Measurements from ENCODE around the gene SRM.
"Not testable (repeated sequence)": the region's sequence is repeated elsewhere in the genome, so short reads cannot be mapped to it uniquely, and the experiment has no call there.

The SRM gene

DNA sequence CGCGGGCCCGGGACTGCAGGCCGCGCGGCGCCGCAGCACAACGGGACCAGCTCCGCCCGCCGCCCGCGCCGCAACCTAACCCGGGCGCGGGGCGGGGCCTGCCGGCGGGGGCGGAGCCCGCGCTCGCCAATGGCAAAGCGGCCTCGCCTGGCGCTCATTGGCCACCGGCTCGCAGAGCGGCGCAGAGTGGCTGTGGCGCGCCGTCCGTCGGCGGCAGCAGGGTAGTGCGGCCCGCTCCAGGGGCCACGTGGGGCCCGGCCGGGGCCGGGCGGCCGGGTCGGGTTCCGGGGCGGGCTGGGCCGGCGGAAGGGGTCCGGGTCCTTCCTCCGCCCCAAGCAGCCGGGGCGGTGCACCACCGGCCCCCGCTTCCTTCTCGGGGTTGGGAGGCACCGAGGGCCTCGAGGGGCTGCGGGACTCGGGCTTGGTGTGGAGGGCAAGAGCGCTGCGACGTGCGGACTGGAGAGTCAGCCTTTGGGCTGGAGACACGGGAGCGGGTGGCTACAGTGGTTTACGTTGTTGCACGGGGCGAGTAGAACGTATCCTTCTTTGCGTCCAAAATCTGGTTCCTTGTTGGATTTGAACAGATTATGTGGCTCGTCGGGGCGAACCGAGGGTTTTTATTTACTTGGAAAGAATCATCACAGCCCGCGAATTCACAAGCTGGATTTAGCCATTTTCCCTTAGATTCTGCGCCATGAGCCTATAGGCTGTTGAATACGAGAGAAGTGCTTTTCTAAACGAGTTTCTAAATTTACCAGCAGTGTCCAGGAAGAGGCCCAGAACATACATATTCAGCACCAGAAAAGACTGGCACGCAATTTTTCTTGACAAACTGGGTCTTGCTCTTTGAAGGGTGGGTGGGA is at the start of gene SRM:
Gene SRM, minus strand, starts transcription at position 51 of the 863 bp plus-strand sequence. CDS start 75 bp downstream, outside the sequence.
- peak; percentile 94 for DNase-seq (ENCODE audit: low spot score)

DNA sequence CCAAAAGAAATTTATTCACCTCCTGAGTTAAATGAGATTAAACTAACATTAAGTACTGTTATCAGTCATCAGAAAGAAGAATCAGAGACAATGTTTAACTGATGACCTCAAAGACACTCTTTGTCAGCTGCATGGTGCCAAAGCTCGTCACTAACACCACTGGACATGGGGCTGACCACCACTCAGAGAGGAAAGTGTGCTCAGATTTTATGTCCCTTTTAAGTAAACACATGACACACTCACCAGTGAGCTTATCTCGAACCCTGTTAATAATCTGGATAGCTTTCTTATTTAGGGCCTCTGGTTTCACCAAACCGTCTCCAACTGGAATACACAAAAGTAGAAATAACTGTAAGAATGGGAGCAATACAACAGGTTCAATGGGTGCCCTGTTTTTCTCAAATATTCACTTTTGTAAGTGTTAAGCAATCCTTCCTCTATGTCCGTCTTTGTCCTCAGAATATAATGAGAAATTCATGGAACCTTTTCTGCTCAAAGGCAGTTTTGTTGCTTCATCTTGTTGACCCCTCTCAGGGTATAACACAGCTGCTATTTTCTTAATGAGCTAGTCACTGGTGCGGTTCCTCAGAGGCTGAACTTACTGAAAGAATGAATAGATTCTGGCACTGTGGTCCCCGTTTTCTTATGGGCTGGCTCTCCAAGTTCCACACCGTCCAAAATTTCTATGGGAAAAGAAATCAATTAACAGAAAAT is 49.4 kb upstream of the SRM start:
- DNase-seq (ENCODE audit: low spot score): no peak

DNA sequence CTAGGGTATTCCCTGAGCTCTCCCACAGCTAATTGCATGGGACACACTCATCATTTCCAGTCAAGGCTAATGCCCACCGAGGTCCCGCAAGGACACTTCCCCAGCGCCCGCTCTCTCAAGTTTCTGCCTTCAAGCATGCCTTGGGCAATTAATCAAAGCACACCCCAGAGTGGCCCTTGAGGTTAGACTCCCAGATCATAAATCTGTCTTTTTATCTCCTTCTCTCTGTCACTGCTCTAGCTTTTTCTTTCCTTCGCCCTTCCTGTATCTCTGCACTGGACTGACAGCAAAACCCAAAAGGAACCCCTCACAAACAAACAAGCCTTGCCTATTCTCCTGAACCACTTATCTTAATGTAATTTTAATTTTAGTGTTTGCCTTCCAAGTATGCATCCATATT is 47.8 kb upstream of the SRM start:
- DNase-seq (ENCODE audit: low spot score): no peak

DNA sequence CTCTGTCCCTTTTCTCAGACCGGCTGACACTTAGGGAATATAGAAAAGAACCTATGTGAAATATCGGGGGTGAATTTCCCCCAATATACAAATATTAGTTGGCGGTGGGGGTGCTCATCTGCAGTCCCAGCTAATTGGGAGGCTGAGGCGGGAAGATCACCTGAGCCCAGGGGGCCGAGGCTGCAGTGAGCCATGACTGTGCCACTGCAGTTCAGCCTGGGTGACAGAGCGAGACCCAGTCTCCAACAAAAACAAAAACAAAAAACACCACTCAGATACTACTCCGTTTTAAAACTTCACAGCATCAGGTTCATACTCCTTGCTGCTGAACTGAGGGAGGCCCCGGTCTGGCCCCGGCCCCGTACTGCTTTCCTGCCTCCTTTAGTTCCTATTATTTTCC is 45.8 kb upstream of the SRM start:
- no peak for DNase-seq (ENCODE audit: low spot score)

DNA sequence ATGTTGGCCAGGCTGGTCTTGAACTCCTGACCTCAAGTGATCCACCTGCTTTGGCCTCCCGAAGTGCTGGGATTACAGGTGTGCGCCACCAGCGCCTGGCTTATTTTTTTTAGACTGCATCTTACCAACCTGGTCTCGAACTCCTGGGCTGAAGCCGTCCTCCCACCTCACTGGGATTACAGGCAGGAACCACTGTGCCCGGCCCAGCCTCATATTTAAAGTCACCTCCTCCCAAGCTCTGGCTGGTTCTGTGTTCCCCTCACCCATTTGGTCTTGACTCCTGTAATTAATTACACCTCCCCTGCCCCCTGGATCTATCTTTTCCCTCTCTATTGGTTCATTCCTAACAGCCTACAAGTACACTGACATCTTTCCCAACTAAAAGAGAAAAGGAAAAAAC is 41.5 kb upstream of the SRM start:
- no peak for DNase-seq (ENCODE audit: low spot score)

DNA sequence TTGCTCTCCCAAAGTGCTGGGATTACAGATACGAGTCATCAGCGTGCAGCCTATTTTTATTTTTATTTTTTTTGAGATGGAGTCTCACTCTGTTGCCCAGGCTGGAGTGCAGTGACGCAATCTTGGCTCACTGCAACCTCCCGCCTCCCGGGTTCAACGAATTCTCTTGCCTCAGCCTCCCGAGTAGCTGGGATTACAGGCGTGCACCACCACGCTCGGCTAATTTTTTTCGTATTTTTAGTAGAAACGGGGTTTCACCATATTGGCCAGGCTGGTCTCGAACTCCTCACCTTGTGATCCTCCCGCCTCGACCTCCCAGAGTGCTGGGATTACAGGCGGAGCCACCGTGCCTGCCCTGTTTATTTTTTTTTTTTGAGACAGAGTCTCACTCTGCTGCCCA is 41.0 kb upstream of the SRM start:
- not testable (repeated sequence) for DNase-seq (ENCODE audit: low spot score)

DNA sequence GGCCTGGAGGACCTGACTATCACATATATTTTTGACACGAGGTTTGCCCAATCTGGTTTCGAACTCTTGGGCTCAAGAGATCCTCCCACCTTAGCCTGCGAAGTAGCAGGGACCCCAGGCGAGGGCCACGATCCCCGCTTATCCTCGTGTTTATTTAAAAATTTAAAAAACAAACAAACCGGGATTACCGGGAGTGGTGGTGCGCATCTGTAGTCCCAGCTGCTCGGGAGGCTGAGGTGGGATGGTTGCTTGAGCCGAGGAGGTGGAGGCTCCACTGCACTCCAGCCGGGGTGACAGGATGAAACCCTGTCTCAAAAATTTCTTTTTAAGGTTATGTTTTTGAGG is 40.3 kb upstream of the SRM start:
- DNase-seq (ENCODE audit: low spot score): no peak

DNA sequence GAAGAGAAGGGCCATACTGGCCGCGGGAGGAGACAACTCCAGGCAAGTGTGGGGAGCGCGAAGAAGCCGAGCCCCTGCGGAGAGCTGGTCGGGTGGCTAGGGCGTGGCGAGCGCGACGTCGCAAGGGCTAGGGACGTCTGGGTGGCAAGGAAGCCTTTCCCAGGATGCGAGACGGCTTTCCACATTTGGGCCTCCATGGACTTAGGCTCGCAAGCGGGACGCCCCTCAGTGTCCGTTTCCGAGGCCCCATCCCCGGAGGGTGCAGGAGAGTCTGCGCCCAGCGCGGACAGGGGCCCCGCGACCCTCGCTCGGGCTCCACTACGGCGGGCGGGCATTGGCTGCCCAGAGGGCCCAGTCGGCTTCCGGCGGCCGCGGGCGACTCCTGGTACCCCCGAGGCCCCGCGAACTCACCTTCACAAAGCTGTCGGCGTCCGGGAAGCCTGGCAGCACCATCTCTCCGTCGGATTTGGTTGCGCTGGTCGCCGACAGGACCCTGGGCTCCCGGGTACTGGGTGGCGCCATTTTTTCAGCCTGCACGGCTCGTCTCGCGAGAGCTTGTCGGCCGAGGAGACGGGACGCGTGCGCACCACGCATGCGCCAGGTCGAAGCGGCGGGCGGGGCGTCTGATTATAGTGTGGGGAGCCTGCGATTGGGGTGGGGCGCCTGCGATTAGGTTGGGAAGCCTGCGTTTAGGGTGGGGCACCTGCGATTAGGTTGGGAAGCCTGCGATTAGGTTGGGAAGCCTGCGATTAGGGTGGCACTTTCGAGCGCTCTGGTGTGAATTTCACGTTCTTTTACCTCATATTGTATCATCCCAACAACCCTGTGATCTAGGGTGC is 39.7 kb upstream of the SRM start, which contains the start of gene EXOSC10:
Gene EXOSC10, minus strand, starts transcription at position 560 of the 839 bp plus-strand sequence. Its CDS starts 38 bp downstream, at position 522.
- peak; percentile 91 for DNase-seq (ENCODE audit: low spot score)

DNA sequence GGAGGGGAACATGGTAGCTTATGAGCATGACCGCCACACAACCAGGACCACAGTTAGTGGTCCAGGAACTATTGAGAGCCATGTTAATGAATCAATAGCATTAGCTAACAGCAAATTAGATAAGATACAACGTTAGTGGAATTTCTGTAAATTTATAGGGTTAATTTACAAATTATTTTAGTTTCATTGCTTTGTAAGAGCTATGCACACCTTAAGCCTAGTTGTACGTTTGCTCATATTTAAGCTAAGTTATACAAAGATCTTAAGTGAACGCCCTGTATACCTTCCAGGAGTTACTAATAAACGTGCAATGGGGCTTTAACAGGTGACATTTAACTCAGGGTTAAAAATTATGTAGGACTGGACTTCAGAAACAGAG is 39.1 kb upstream of the SRM start:
- peak; percentile 2 for DNase-seq (ENCODE audit: low spot score)

DNA sequence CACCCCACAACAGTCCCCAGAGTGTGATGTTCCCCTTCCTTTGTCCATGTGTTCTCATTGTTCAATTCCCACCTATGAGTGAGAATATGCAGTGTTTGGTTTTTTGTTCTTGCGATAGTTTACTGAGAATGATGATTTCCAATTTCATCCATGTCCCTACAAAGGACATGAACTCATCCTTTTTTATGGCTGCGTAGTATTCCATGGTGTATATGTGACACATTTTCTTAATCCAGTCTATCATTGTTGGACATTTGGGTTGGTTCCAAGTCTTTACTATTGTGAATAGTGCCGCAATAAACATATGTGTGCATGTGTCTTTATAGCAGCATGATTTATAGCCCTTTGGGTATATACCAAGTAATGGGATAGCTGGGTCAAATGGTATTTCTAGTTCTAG is 24.0 kb upstream of the SRM start:
- not testable (repeated sequence) for DNase-seq (ENCODE audit: low spot score)

DNA sequence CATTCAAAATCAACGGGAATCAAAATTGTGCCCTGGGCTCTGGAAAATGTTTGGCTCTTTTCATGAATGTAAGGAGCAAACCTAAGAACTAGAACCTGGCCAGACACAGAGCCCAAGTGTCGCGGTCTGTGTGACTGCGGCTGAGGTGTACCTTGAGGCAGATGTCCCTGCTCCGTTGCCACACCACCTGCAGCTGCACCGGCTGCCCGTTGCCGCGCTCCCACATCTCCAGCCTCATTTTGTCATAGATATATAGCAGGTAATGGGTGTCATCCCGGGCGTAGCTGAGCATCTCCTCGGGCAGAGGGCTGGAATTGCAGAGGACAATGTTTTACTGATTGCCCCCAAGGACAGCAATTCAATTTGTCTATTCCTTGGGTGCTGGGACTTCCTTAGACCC is 21.1 kb upstream of the SRM start:
- no peak for DNase-seq (ENCODE audit: low spot score)

DNA sequence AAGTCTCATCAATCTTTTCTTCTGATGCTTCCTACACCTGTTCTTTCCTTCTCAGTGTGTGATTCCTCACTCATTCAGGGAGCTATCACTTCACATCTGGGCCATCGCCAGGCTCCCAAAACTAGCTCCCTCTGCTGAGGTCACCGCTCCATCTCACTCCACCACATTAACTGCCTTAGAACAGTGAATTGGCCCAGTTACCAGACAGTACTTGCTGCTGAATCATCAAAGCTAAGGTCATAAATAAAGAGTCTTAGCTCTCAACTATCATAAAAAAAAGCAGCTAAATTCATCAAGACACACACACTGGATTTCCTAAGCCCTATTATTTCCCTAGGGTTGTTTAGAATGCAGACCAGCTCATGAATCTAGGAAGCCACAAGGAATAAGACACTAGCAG is 18.8 kb upstream of the SRM start:
- no peak for DNase-seq (ENCODE audit: low spot score)

DNA sequence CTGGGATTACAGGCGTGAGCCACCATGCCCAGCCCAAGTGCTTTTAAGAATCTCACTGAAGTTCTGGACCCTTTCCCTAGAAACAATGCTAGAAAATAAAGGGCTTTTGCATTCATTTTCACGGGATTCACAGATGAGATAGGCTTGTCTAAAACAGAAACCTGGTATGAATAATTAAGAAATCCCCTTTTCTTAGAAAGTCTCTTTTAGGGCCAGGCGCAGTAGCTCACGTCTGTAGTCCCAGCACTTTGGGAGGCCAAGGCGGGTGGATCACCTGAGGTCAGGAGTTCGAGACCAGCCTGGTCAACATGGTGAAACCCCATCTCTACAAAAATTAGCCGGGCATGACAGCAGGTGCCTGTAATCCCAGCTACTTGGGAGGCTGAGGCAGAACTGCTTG is 13.6 kb upstream of the SRM start:
- DNase-seq (ENCODE audit: low spot score): not testable (repeated sequence)

DNA sequence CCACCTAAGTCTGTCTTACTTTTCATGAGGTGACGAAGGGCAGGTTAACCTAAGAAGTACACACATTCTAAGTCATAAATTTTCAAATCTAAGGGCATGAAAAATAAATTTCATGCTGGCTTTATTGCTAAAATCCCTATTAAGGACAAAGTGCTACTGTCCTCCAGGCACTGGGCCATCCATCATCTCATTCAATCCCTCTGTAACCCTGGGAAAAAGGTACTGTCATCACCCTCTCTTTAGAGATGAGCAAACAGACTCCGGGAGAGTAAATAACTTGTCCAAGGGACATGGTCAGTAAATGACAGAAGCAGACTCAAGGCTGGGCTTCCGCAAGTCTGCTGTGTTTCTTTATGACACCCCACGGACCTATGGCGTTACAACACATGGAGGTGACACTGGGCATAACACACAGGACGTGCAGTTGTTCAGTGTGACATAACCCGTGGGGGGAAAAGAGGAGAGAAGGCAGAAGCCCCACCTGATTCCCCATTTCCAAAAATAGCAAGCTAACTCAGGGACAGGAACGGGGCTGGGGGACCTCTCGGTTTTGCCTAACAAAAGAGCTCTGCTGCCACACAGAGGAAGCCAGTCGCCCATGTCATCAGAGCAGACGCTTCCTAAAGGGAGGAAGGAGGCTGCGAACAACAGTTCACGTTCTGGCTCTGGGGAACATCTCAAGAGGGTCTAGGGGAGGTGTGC is 12.5 kb upstream of the SRM start:
- DNase-seq (ENCODE audit: low spot score): no peak

DNA sequence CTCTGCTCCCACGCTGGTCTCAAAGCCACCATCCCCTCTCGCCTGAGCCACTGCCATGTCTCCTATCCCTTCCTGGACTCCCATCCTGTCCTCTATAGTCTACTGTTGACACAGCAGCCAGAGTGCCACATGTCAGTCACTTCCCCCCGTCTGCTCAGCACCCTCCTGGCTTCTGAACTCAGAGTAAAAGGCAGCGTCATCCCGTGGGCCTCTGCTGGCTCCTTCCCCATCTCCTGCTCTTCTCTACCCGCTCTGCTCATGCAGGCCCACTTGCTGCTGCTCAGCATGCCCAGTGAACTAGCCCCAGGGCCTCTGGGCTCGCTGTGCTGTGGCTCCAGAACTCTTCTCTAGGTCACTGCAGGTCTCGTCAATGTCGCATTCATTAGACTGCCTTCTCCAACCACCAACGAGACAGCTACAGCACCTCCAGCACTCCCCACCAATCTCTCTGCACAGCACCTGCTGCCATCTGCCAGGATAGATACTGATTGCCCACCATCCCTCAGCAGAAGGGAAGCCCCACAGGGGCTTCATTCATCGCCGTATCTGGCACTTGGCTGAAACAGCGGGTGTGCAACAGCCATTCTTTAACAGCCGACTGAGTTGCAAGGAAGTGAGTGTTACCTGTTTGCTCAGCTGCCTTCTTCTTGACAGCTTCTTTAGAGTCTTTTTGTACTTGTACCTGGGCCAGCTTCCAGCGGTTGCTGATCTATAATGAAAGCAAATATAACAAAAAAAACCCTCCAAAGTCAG is 11.8 kb upstream of the SRM start:
- no peak for DNase-seq (ENCODE audit: low spot score)

DNA sequence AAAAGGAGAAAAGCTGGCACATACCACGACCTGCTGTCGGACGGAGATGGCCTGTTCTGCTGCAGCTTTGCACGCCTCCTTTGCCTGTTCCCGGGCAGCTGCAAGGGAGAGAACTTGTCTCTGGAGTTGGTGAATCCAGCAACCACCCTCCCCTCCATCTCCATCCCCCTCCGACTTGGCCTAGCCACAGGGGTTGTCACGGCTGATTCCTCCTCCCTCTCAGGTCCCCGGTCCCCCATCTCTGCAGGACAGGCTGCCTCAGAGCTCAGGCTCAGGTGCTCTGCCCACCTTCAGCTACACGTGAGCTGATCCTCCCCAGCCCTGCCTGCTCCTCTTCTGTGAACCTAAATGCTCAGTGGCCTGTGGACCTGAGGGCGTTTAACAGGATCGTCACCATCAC is 11.1 kb upstream of the SRM start:
- no peak for DNase-seq (ENCODE audit: low spot score)

DNA sequence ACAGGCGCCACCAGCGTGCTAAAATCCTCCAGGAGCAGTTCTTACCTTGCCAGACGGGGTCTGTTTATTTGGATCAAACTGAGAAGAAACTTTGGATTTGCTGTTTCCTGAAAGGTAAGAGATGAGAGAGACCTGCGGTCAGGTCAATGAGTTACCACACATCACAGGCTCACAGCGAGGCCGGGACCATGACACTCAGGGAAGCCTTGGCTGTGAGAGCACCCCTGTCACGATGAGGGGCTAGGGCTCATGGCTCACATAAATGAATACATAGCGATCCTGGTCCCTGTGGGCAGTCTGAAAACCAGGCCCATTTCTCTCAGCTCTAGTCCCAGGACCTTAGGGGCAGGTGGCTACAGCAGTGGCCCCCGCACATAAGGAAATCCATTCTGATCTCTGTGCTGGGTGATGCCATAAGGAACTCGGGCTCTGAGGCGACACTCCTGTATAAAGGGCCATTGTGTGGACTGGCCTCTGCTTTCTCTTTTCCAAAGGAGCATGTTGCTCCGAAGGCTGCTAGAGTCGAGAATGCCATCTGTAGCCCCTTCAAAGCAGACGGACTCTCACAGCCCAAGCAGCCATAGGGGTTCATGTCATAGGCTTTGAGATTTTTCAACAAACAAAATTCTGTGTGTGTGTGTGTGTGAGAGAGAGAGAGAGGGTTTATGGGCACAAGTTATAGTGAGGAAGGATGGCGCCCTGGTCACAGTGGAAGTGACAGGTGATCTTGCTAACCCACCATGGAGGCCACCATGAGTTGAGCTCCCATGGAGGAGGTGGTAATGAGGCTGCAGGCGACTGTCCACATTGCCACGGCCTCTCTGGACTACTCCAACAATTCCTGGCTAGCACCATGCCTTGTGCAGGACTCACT is 9.0 kb upstream of the SRM start:
- DNase-seq (ENCODE audit: low spot score): no peak

DNA sequence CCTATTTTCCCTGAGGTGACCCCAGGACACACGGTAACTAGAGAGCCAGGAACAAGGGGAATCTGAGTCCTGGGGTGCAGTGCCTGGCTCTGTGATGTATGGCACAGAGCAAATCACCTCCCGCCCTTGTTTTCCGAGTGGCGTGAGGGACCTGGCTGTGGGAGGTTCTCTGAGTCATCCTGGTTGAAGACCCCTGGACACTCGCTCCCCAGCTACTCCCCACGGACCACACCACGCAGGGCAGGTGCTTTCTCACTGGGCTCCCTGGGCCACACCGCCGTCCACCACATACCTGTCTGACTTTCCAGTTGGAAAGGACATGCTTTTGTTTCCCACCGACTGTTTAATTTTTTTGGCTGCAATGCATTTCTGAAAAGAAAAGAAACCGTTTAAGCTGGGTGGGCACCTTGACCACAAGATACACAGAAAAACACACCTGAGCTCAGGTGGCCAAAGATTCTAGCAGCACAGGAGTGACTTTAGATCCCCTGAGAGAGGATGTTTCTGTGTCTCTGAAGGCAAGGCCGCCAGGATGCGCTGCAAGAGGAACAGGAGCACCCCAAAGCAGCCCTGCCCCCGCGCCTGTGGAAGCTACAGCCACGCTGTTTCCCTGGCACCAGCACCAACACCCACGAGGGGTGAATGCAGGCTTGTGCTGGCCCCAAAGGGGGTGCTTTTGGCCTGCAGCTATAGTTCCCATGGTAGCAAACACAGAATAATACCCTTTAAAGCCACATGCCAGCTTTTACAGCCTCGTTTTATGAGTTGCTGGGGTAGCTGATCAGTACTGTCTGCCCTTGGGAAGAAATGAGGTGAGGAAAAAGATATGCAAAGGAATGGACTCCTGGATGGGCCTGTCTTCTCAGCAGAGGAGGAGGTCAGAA is 8.1 kb upstream of the SRM start:
- no peak for DNase-seq (ENCODE audit: low spot score)

DNA sequence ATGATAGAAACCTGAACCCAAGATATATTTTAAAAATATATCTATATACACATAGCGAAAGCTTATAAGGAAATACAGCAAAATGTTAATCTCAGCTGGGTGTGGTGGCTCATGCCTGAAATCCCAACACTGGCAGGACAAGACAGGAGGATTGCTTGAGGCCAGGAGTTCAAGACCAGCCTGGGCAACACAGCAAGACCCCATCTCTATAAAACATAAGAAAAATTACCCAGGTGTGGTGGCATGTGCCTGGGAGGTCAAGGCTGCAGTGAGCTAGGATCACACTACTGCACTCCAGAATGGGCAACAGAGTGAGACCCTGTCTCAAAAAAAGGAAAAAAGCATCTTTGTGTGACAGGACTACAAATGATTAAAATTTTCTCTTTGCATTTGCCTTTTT is 6.0 kb upstream of the SRM start:
- DNase-seq (ENCODE audit: low spot score): no peak

Measured in kidney tubule cell (primary cell).